Liver (tissue), 3 donors: ENCODE measurements around the gene IKBKE.
A peak's percentile ranks its signal among the peaks of the same experiment; 100 is the strongest.

Experiments
- CTCF ChIP-seq: fragments of 150-350 bp; IDR thresholded peaks from 2 replicates; pipeline ENCODE4 v1.5.1; 2017; ENCODE audit warnings: improper control_type of control experiment, low read depth, low read length; ENCODE audit not compliant: missing input control
- JUND ChIP-seq, 2 donors: IDR thresholded peaks; 2 replicates each; pipeline ENCODE4 v1.6.1; 2016; ENCODE audit warnings: antibody characterized with exemption in 2 of 2
- MAX ChIP-seq: IDR thresholded peaks from 2 replicates; pipeline ENCODE4 v1.6.1; 2016; ENCODE audit warnings: antibody characterized with exemption
- NR2F2 ChIP-seq: IDR thresholded peaks from 2 replicates; pipeline ENCODE4 v1.6.1; 2016; ENCODE audit warnings: antibody characterized with exemption
- REST ChIP-seq: IDR thresholded peaks from 2 replicates; pipeline ENCODE4 v1.6.1; 2016; ENCODE audit warnings: antibody characterized with exemption, mild to moderate bottlenecking
- SP1 ChIP-seq: IDR thresholded peaks from 2 replicates; pipeline ENCODE4 v1.6.1; 2018; ENCODE audit warnings: antibody characterized with exemption, mild to moderate bottlenecking
- TAF1 ChIP-seq: conservative IDR thresholded peaks from 2 replicates; pipeline ENCODE4 v1.6.1; 2016; ENCODE audit warnings: antibody characterized with exemption, mild to moderate bottlenecking
- YY1 ChIP-seq: IDR thresholded peaks from 2 replicates; pipeline ENCODE4 v1.6.1; 2016; ENCODE audit warnings: antibody characterized with exemption, mild to moderate bottlenecking
- ZBTB33 ChIP-seq: IDR thresholded peaks from 2 replicates; pipeline ENCODE4 v1.6.1; 2016; ENCODE audit warnings: antibody characterized with exemption
- donor health status: healthy.
- donor health status: healthy.

GRCh38 chr1:206430031-206430983, 40.0 kb upstream of the IKBKE start:
- TF ChIP-seq ZBTB33 (no peak), YY1 (no peak), CTCF (peak; percentile 33), NR2F2 (peak; percentile 46), REST (peak; percentile 75), SP1 (no peak), MAX (peak; percentile 22), TAF1 (no peak), JUND (IDR thresholded peaks at IDR 0.05) (no peak)
